ENCODE measurements around the gene OAS3. TPM values are rescaled to one million over a fixed set of nuclear protein-coding genes. Genes with fewer than 3 reads are reported as not detected.
"Not testable (repeated sequence)": the region's sequence is repeated elsewhere in the genome, so short reads cannot be mapped to it uniquely, and the experiment has no call there.

OAS3 gene
- total RNA-seq, 3 donors from 2014 or later = 5.2 to 15.1 (median 5.9) TPM

- Histone ChIP-seq H3K27ac (no peak overlapping the region), H3K4me3 (no peak overlapping the region), H3K27me3 (no peaks in the 10 kb centered on the region), H3K36me3 (no peaks in the 10 kb centered on the region), H3K9me3 (peaks cover 7 to 20% of the 10 kb centered on the region in 2 donors), H3K4me1 (no peaks in the 10 kb centered on the region)
- intact Hi-C loops (cut with DNase I; ENCODE audit: low total_unique reads) = no loop called here
- no peak for TF ChIP-seq POLR2AphosphoS5 (IDR thresholded peaks at IDR 0.05)
- no peak for TF ChIP-seq POLR2A (IDR thresholded peaks at IDR 0.05)
- TF ChIP-seq CTCF (IDR thresholded peaks at IDR 0.05) = no peak
- no peak for DNase-seq (ENCODE audit: low spot score in 2 of 2)
Measured at GRCh38 chr12:112913038-112913688, 25.1 kb upstream of the OAS3 start.

GRCh38 chr12:112913888-112914287 is 24.4 kb upstream of the OAS3 start:
- H3K27me3 ChIP-seq; H3K4me3 ChIP-seq; H3K4me1 ChIP-seq; DNase-seq (ENCODE audit: low spot score in 2 of 2); intact Hi-C loops (cut with DNase I; ENCODE audit: low total_unique reads); H3K27ac ChIP-seq; H3K36me3 ChIP-seq: not testable (repeated sequence)
- peaks cover 7 to 20% of the 10 kb centered on the region in 2 donors for H3K9me3 ChIP-seq

- no peaks in the 10 kb centered on the region for H3K4me1 ChIP-seq
- no peak overlapping the region for H3K4me3 ChIP-seq
- no peaks in the 10 kb centered on the region for H3K27me3 ChIP-seq
- H3K36me3 ChIP-seq = no peaks in the 10 kb centered on the region
- H3K27ac ChIP-seq = peak overlapping the region; percentile 82 to 83
- peak; percentile 89 for DNase-seq (ENCODE audit: low spot score in 2 of 2)
- H3K9me3 ChIP-seq = peaks cover 7 to 20% of the 10 kb centered on the region in 2 donors
- TF ChIP-seq POLR2A (IDR thresholded peaks at IDR 0.05) (no peak), POLR2AphosphoS5 (IDR thresholded peaks at IDR 0.05) (peak in 1 of 3 donors; percentile 12)
- intact Hi-C loops (cut with DNase I; ENCODE audit: low total_unique reads) = no loop called here
Measured at GRCh38 chr12:112916270-112916669, 22.0 kb upstream of the OAS3 start.

- Histone ChIP-seq H3K9me3 (peaks cover 0 to under 1% of the 10 kb centered on the region in 2 donors), H3K4me3 (no peak overlapping the region), H3K4me1 (no peaks in the 10 kb centered on the region), H3K27ac (no peak overlapping the region), H3K27me3 (no peaks in the 10 kb centered on the region), H3K36me3 (no peaks in the 10 kb centered on the region)
- TF ChIP-seq POLR2AphosphoS5 (IDR thresholded peaks at IDR 0.05) (no peak), POLR2A (IDR thresholded peaks at IDR 0.05) (no peak), CTCF (IDR thresholded peaks at IDR 0.05) (no peak)
- DNase-seq (ENCODE audit: low spot score in 2 of 2) = no peak
- intact Hi-C loops (cut with DNase I; ENCODE audit: low total_unique reads) = no loop called here
Measured at GRCh38 chr12:112919121-112919520, 19.2 kb upstream of the OAS3 start.

GRCh38 chr12:112924986-112925385 is 13.3 kb upstream of the OAS3 start:
- H3K27ac ChIP-seq = no peak overlapping the region
- intact Hi-C loops (cut with DNase I; ENCODE audit: low total_unique reads) = no loop called here
- H3K9me3 ChIP-seq = peaks cover 0 to 7% of the 10 kb centered on the region in 2 donors
- TF ChIP-seq POLR2A (IDR thresholded peaks at IDR 0.05) (no peak), CTCF (IDR thresholded peaks at IDR 0.05) (no peak), POLR2AphosphoS5 (IDR thresholded peaks at IDR 0.05) (no peak)
- H3K4me3 ChIP-seq = no peak overlapping the region
- H3K36me3 ChIP-seq = no peaks in the 10 kb centered on the region
- H3K4me1 ChIP-seq = no peaks in the 10 kb centered on the region
- no peaks in the 10 kb centered on the region for H3K27me3 ChIP-seq
- no peak for DNase-seq (ENCODE audit: low spot score in 2 of 2)

GRCh38 chr12:112926416-112927033 is 11.7 kb upstream of the OAS3 start:
- H3K27me3 ChIP-seq; DNase-seq (ENCODE audit: low spot score in 2 of 2); H3K4me1 ChIP-seq; H3K4me3 ChIP-seq; H3K36me3 ChIP-seq; H3K9me3 ChIP-seq; H3K27ac ChIP-seq; intact Hi-C loops (cut with DNase I; ENCODE audit: low total_unique reads): not testable (repeated sequence)

Measured in breast epithelium (tissue), 4 donors.